Measurements from ENCODE around the gene SS18L1. TPM values are rescaled to one million over a fixed set of nuclear protein-coding genes. Genes with fewer than 3 reads are reported as not detected.

Gene SS18L1
- total RNA-seq, 6 experiments from 2014 or later = 14.1 to 26.5 (median 23.7) TPM

DNA sequence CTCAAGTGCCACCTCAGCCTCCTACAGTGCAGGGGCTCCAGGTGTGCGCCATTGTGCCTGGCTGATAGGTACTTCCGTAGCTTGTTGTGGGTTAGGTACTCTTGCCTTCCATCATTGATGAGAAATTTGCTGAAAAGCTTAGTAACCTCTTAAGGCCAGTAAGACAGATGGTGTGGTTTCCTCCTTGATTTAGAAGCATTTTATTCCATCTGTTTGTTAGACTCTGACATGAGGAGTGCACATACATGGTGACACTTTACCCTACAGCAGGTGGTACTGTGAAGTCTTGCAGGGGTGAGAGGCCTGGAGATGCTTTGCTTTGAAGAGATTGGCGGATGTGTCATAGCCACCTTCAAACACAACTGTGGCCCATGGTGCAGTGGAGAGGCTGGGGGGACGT, 24.5 kb downstream of the SS18L1 start:
- no peak overlapping the region for H3K4me3 ChIP-seq
- no peak for DNase-seq
- H3K9me3 ChIP-seq = no peaks in the 10 kb centered on the region
- H3K4me1 ChIP-seq = no peaks in the 10 kb centered on the region
- WGBS (ENCODE audit: insufficient coverage, low coverage, low lambda C conversion rate, missing lambda C conversion rate) = 90% methylated on average over 2 of the region's 4 CpGs
- H3K36me3 ChIP-seq = peaks cover 0 to 58% (median 11%) of the 10 kb centered on the region in 4 donors
- ATAC-seq = no peak
- no peaks in the 10 kb centered on the region for H3K27me3 ChIP-seq
- no peak overlapping the region for H3K27ac ChIP-seq
- intact Hi-C loops (cut with DNase I) = no loop called here
- TF ChIP-seq, protein P1, sequence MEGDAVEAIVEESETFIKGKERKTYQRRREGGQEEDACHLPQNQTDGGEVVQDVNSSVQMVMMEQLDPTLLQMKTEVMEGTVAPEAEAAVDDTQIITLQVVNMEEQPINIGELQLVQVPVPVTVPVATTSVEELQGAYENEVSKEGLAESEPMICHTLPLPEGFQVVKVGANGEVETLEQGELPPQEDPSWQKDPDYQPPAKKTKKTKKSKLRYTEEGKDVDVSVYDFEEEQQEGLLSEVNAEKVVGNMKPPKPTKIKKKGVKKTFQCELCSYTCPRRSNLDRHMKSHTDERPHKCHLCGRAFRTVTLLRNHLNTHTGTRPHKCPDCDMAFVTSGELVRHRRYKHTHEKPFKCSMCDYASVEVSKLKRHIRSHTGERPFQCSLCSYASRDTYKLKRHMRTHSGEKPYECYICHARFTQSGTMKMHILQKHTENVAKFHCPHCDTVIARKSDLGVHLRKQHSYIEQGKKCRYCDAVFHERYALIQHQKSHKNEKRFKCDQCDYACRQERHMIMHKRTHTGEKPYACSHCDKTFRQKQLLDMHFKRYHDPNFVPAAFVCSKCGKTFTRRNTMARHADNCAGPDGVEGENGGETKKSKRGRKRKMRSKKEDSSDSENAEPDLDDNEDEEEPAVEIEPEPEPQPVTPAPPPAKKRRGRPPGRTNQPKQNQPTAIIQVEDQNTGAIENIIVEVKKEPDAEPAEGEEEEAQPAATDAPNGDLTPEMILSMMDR (IDR thresholded peaks at IDR 0.05) = no peak
- TF ChIP-seq POLR2A (IDR thresholded peaks at IDR 0.05) = no peak

DNA sequence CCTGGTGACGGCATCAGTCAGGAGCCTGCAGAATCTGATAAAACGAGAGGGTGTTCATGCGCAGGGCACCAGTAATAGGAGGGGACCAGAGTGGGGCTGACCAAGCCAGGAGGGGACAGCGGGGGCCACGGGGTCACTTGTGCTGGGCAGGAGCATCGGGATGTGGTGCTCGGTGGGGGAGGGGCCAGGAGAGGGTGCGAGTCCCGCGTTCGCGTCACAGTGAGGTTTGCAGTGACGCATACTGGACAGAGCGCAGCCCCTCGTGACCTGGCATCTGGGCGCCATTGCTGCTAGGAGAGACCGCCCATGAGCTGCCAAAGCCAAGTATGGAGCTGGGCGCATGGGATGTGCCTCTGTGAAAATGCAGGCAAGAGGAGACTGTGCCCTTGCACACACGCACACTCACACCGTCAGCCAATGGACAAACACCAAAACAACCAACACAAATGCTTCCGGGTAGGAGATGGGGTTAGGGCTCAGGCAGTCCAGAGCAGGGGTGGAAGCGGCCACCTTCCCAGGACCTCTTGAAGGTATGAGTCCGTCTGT, 25.4 kb downstream of the SS18L1 start:
- WGBS (ENCODE audit: insufficient coverage, low coverage, low lambda C conversion rate, missing lambda C conversion rate) = 98% methylated on average over 9 of the region's 23 CpGs
- DNase-seq = peak in 1 of 3 donors; percentile 32

DNA sequence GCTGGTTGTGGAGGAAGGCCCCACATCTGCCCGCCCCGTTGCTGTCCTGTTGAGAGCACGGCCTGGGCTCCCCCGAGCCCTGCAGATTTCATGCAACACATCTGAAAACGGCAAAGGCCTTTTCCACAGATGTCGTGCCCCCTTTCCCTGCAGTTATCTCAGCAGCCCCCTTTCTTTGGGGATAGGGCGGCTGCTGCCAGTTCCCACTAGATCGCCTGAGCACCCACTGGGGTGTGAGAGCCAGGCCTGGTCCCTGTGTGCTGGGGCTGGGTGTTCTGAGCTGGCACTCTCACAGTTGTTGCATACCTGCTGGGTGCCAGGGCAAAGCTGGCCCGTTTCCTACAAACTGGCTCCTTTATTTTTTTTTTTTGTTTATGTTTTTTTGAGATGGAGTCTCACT, 27.0 kb downstream of the SS18L1 start:
- TF ChIP-seq POLR2A (IDR thresholded peaks at IDR 0.05) = no peak
- TF ChIP-seq, protein P1 (IDR thresholded peaks at IDR 0.05) = no peak
- 93% methylated on average over 3 of the region's 9 CpGs for WGBS (ENCODE audit: insufficient coverage, low coverage, low lambda C conversion rate, missing lambda C conversion rate)
- DNase-seq (peak in 1 of 3 donors; percentile 42), ATAC-seq (no peak)
- no peaks in the 10 kb centered on the region for H3K9me3 ChIP-seq
- no peaks in the 10 kb centered on the region for H3K4me1 ChIP-seq
- no peak overlapping the region for H3K4me3 ChIP-seq
- no peak overlapping the region for H3K27ac ChIP-seq
- H3K27me3 ChIP-seq = no peaks in the 10 kb centered on the region
- H3K36me3 ChIP-seq = peaks cover 0 to 47% (median 2%) of the 10 kb centered on the region in 4 donors
- intact Hi-C loops (cut with DNase I) = no loop called here

More for the DNA sequence above, 25.4 kb downstream of the SS18L1 start:
- intact Hi-C loops (cut with DNase I) = no loop called here
- Histone ChIP-seq H3K27me3 (no peaks in the 10 kb centered on the region), H3K4me3 (no peak overlapping the region), H3K27ac (no peak overlapping the region), H3K4me1 (no peaks in the 10 kb centered on the region), H3K9me3 (no peaks in the 10 kb centered on the region), H3K36me3 (peaks cover 0 to 51% (median 7%) of the 10 kb centered on the region in 4 donors)
- ATAC-seq = peak in 1 of 4 donors; percentile 6
- no peak for TF ChIP-seq POLR2A (IDR thresholded peaks at IDR 0.05)
- TF ChIP-seq, protein P1 (IDR thresholded peaks at IDR 0.05) = no peak

DNA sequence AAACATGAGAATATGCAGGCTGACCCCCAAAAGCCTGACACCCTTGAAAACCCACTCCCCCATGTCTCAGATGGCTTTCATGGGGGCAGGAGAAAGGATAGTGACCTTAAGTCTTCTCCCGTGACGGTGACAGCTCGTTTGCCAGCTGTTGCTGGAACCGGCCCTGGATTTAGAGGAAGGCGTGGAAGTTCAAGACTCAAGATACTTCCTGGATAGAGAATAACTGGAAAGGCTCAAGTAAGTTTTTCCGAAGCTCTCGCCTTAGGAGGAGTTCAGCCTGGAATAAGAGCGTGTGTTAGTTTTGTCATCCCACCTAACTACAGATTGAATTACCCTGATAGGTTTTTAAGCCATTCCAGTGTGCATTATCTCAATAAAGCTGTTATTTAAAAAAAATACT, 27.7 kb downstream of the SS18L1 start:
- DNase-seq (peak in 1 of 3 donors; percentile 24), ATAC-seq (peak in 1 of 4 donors; percentile 17)
- intact Hi-C loops (cut with DNase I) = no loop called here
- Histone ChIP-seq H3K9me3 (no peaks in the 10 kb centered on the region), H3K4me3 (no peak overlapping the region), H3K27ac (no peak overlapping the region), H3K27me3 (no peaks in the 10 kb centered on the region), H3K4me1 (no peaks in the 10 kb centered on the region), H3K36me3 (peaks cover 0 to 43% (median 2%) of the 10 kb centered on the region in 4 donors)
- WGBS (ENCODE audit: insufficient coverage, low coverage, low lambda C conversion rate, missing lambda C conversion rate) = 91% methylated on average over 8 of the region's 8 CpGs
- no peak for TF ChIP-seq POLR2A (IDR thresholded peaks at IDR 0.05)
- TF ChIP-seq, protein P1 (IDR thresholded peaks at IDR 0.05) = no peak

Measured in right lobe of liver (tissue), 6 donors.